OCI-LY1 (cell line): ENCODE results near the gene CD93.

Experiments used
- H2AFZ ChIP-seq: fragments of 200-600 bp; sonication (generic), shearing (Covaris generic); 2 replicates; pipeline ENCODE4 v1.6.0; 2014; ENCODE audit warnings: antibody characterized with exemption, mild to moderate bottlenecking, low read length
- H3F3A ChIP-seq: fragments of 200-600 bp; sonication (generic), shearing (Covaris generic); 2 replicates; pipeline ENCODE4 v1.6.0; 2014; ENCODE audit warnings: mild to moderate bottlenecking, antibody characterized with exemption, low read length, moderate library complexity; ENCODE audit not compliant: insufficient read depth
- H3K27ac ChIP-seq: fragments of 200-600 bp; sonication (generic); 2 replicates; pipeline ENCODE4 v1.5.1; 2014; ENCODE audit warnings: low read length, mixed run types, mild to moderate bottlenecking, low read depth; ENCODE audit not compliant: poor library complexity, severe bottlenecking
- H3K27me3 ChIP-seq: fragments of 200-600 bp; sonication (generic); 2 replicates; pipeline ENCODE4 v1.6.0; 2014; ENCODE audit warnings: antibody characterized with exemption, mild to moderate bottlenecking, low read length, moderate library complexity; ENCODE audit not compliant: insufficient read depth
- H3K36me3 ChIP-seq: fragments of 200-600 bp; sonication (generic); 2 replicates; pipeline ENCODE4 v1.6.1; 2014; ENCODE audit warnings: mild to moderate bottlenecking, antibody characterized with exemption, low read length, moderate library complexity, mixed read lengths; ENCODE audit not compliant: insufficient read depth
- H3K4me1 ChIP-seq: fragments of 200-600 bp; sonication (generic); 2 replicates; pipeline ENCODE4 v1.5.1; 2014; ENCODE audit warnings: mild to moderate bottlenecking, low read length, moderate library complexity; ENCODE audit not compliant: insufficient read depth, severe bottlenecking
- H3K4me2 ChIP-seq: fragments of 200-600 bp; sonication (generic), shearing (Covaris generic); 2 replicates; pipeline ENCODE4 v1.6.1; 2014; ENCODE audit warnings: low read length
- H3K4me3 ChIP-seq: fragments of 200-600 bp; sonication (generic); 2 replicates; pipeline ENCODE4 v1.5.1; 2014; ENCODE audit warnings: low read length, low read depth, mild to moderate bottlenecking, mixed read lengths; ENCODE audit not compliant: poor library complexity, severe bottlenecking
- H3K79me2 ChIP-seq: fragments of 200-600 bp; shearing (Covaris generic); 2 replicates; pipeline ENCODE4 v1.6.1; 2016; ENCODE audit warnings: mixed run types, low read length, mixed read lengths; ENCODE audit not compliant: insufficient read depth
- H3K9ac ChIP-seq: fragments of 200-600 bp; sonication (generic), shearing (Covaris generic); 2 replicates; pipeline ENCODE4 v1.6.1; 2014; ENCODE audit warnings: mild to moderate bottlenecking, low read length, mixed read lengths
- H3K9me2 ChIP-seq: fragments of 200-600 bp; sonication (generic), shearing (Covaris generic); 2 replicates; pipeline ENCODE4 v1.6.1; 2014; ENCODE audit warnings: low read depth, mild to moderate bottlenecking, low read length, mixed read lengths
- H3K9me3 ChIP-seq: fragments of 200-600 bp; shearing (Covaris generic); 2 replicates; pipeline ENCODE4 v1.6.1; 2014; ENCODE audit warnings: low read length, mixed read lengths
- H4K20me1 ChIP-seq: fragments of 200-600 bp; sonication (generic), shearing (Covaris generic); 2 replicates; pipeline ENCODE4 v1.6.0; 2016; ENCODE audit warnings: mild to moderate bottlenecking, low read length; ENCODE audit not compliant: insufficient read depth
- CTCF ChIP-seq: fragments of 200-600 bp; sonication (generic), shearing (Covaris generic); IDR thresholded peaks from 2 replicates; pipeline ENCODE4 v1.5.1; 2017; ENCODE audit warnings: mild to moderate bottlenecking, antibody characterized with exemption, low read length, moderate library complexity, mixed read lengths
- EZH2 ChIP-seq: fragments of 200-600 bp; sonication (generic), shearing (Covaris generic); IDR thresholded peaks from 2 replicates; pipeline ENCODE4 v1.8.0; 2017; ENCODE audit warnings: borderline replicate concordance, mixed run types, mild to moderate bottlenecking, antibody characterized with exemption, low read length, moderate library complexity, mixed read lengths

Gene CD93

GRCh38 chr20:23090147-23090546 is 4.0 kb upstream of the CD93 start:
- Histone ChIP-seq H3K27ac (no peak overlapping the region), H3K4me2 (no peak overlapping the region), H3K9ac (no peak overlapping the region), H3K9me3 (no peaks in the 10 kb centered on the region), H3F3A (no peaks in the 10 kb centered on the region), H3K27me3 (peaks cover 3% of the 10 kb centered on the region; the same call in 1 of the 2 replicates), H2AFZ (no peak overlapping the region), H3K79me2 (no peaks in the 10 kb centered on the region), H3K4me1 (no peaks in the 10 kb centered on the region), H4K20me1 (no peaks in the 10 kb centered on the region), H3K4me3 (no peak overlapping the region), H3K9me2 (no peaks in the 10 kb centered on the region), H3K36me3 (no peaks in the 10 kb centered on the region)
- TF ChIP-seq CTCF (no peak), EZH2 (no peak)

GRCh38 chr20:23088866-23089265 is 2.7 kb upstream of the CD93 start:
- H3K79me2 ChIP-seq: no peaks in the 10 kb centered on the region
- no peaks in the 10 kb centered on the region for H3F3A ChIP-seq
- peaks cover 3% of the 10 kb centered on the region; the same call in 1 of the 2 replicates for H3K27me3 ChIP-seq
- no peaks in the 10 kb centered on the region for H3K9me3 ChIP-seq
- no peak for TF ChIP-seq EZH2
- TF ChIP-seq CTCF: no peak
- H3K4me1 ChIP-seq: no peaks in the 10 kb centered on the region
- H3K27ac ChIP-seq: no peak overlapping the region
- no peak overlapping the region for H3K4me2 ChIP-seq
- H4K20me1 ChIP-seq: no peaks in the 10 kb centered on the region
- no peak overlapping the region for H3K4me3 ChIP-seq
- H3K9ac ChIP-seq: no peak overlapping the region
- no peaks in the 10 kb centered on the region for H3K36me3 ChIP-seq
- H3K9me2 ChIP-seq: no peaks in the 10 kb centered on the region
- H2AFZ ChIP-seq: no peak overlapping the region

GRCh38 chr20:23087587-23088251 is 1.6 kb upstream of the CD93 start:
- H3F3A ChIP-seq: no peaks in the 10 kb centered on the region
- H3K4me1 ChIP-seq: no peaks in the 10 kb centered on the region
- H3K9ac ChIP-seq: no peak overlapping the region
- no peak overlapping the region for H3K4me2 ChIP-seq
- no peak overlapping the region for H2AFZ ChIP-seq
- no peaks in the 10 kb centered on the region for H3K36me3 ChIP-seq
- no peak overlapping the region for H3K4me3 ChIP-seq
- H4K20me1 ChIP-seq: no peaks in the 10 kb centered on the region
- H3K9me3 ChIP-seq: no peaks in the 10 kb centered on the region
- no peak for TF ChIP-seq CTCF
- TF ChIP-seq EZH2: no peak
- no peaks in the 10 kb centered on the region for H3K9me2 ChIP-seq
- no peaks in the 10 kb centered on the region for H3K79me2 ChIP-seq
- H3K27me3 ChIP-seq: peaks cover 3% of the 10 kb centered on the region; the same call in 1 of the 2 replicates
- no peak overlapping the region for H3K27ac ChIP-seq
